GM12878 (cell line): ENCODE results near the gene SCGB1A1.

ENCODE experiments used
- CHD2 ChIP-seq: IDR thresholded peaks from 2 replicates; pipeline ENCODE4 v1.6.1; 2011; ENCODE audit warnings: low read depth, low read length, improper control_type of control experiment, borderline replicate concordance
- ZNF687 ChIP-seq: fragments of 450-650 bp; IDR thresholded peaks from 2 replicates; pipeline ENCODE4 v1.6.1; 2017; ENCODE audit warnings: mild to moderate bottlenecking, moderate library complexity
- TF ChIP-seq, protein P1 (sequence below): fragments of 450-650 bp; IDR thresholded peaks from 2 replicates; pipeline ENCODE4 v1.6.1; 2016; ENCODE audit warnings: mild to moderate bottlenecking, moderate library complexity, borderline replicate concordance
- TF ChIP-seq, protein P2 (sequence below): IDR thresholded peaks from 2 replicates; pipeline ENCODE4 v1.6.1; 2011; ENCODE audit warnings: low read depth, low read length, improper control_type of control experiment, borderline replicate concordance

GRCh38 chr11:62468577-62468976 lies 49.7 kb downstream of the SCGB1A1 start:
- TF ChIP-seq CHD2 (no peak), ZNF687 (no peak)
- TF ChIP-seq, protein P1, sequence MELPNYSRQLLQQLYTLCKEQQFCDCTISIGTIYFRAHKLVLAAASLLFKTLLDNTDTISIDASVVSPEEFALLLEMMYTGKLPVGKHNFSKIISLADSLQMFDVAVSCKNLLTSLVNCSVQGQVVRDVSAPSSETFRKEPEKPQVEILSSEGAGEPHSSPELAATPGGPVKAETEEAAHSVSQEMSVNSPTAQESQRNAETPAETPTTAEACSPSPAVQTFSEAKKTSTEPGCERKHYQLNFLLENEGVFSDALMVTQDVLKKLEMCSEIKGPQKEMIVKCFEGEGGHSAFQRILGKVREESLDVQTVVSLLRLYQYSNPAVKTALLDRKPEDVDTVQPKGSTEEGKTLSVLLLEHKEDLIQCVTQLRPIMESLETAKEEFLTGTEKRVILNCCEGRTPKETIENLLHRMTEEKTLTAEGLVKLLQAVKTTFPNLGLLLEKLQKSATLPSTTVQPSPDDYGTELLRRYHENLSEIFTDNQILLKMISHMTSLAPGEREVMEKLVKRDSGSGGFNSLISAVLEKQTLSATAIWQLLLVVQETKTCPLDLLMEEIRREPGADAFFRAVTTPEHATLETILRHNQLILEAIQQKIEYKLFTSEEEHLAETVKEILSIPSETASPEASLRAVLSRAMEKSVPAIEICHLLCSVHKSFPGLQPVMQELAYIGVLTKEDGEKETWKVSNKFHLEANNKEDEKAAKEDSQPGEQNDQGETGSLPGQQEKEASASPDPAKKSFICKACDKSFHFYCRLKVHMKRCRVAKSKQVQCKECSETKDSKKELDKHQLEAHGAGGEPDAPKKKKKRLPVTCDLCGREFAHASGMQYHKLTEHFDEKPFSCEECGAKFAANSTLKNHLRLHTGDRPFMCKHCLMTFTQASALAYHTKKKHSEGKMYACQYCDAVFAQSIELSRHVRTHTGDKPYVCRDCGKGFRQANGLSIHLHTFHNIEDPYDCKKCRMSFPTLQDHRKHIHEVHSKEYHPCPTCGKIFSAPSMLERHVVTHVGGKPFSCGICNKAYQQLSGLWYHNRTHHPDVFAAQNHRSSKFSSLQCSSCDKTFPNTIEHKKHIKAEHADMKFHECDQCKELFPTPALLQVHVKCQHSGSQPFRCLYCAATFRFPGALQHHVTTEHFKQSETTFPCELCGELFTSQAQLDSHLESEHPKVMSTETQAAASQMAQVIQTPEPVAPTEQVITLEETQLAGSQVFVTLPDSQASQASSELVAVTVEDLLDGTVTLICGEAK, result no peak
- TF ChIP-seq, protein P2, sequence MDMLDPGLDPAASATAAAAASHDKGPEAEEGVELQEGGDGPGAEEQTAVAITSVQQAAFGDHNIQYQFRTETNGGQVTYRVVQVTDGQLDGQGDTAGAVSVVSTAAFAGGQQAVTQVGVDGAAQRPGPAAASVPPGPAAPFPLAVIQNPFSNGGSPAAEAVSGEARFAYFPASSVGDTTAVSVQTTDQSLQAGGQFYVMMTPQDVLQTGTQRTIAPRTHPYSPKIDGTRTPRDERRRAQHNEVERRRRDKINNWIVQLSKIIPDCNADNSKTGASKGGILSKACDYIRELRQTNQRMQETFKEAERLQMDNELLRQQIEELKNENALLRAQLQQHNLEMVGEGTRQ, result no peak
